Esophagus squamous epithelium (tissue), 4 donors: ENCODE measurements around the gene PCSK6.

Source experiments
- POLR2A ChIP-seq, 4 donors: fragments of 450-650 bp; IDR thresholded peaks; one replicate each; pipeline ENCODE4 v1.6.1; 2017; ENCODE audit warnings: antibody characterized with exemption in 4 of 4, mild to moderate bottlenecking in 4 of 4, moderate library complexity in 3 of 4
- TF ChIP-seq, protein P1 (sequence below), 6 experiments: fragments of 450-650 bp in 4 of 6; fragments of 200-600 bp in 2 of 6; sonication (generic) in 2 of 6; IDR thresholded peaks; one replicate each; pipeline ENCODE4 v1.5.1; 2016 to 2019; ENCODE audit warnings: antibody characterized with exemption in 6 of 6, mild to moderate bottlenecking in 4 of 6, moderate library complexity in 4 of 6

DNA sequence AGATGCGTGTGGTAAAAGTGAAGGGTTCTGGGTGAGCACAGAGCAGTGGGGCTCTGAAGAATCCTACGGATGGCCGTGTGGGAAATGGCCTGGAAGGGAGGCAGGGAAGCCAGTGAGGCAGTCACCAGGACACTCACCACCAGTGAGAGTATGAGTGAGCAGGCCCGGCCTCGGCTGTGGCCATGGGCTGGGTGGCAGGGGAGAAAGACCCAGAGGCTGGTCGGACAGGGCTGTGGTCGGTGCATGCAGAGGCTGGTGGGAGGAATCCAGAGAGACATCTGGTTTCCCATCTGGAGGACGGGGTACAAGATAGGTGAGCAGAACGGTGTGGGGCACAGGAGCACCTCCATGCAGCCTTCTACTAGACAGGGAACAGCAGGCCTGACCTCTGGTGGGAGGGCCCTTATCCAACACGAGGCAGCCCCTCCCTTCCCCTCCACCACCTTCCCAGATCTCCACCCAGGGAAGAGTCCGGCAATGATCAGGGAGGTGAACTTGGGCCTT lies 10.1 kb downstream of the PCSK6 start:
- TF ChIP-seq, protein P1, sequence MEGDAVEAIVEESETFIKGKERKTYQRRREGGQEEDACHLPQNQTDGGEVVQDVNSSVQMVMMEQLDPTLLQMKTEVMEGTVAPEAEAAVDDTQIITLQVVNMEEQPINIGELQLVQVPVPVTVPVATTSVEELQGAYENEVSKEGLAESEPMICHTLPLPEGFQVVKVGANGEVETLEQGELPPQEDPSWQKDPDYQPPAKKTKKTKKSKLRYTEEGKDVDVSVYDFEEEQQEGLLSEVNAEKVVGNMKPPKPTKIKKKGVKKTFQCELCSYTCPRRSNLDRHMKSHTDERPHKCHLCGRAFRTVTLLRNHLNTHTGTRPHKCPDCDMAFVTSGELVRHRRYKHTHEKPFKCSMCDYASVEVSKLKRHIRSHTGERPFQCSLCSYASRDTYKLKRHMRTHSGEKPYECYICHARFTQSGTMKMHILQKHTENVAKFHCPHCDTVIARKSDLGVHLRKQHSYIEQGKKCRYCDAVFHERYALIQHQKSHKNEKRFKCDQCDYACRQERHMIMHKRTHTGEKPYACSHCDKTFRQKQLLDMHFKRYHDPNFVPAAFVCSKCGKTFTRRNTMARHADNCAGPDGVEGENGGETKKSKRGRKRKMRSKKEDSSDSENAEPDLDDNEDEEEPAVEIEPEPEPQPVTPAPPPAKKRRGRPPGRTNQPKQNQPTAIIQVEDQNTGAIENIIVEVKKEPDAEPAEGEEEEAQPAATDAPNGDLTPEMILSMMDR (IDR thresholded peaks at IDR 0.05): no peak
- TF ChIP-seq POLR2A (IDR thresholded peaks at IDR 0.05): no peak
